CD14-positive monocyte (primary cell): ENCODE results near the gene TMEM40. TPM values are rescaled to one million over a fixed set of nuclear protein-coding genes. Genes with fewer than 3 reads are reported as not detected.

Experiments
- DNase-seq, 3 donors: peaks; one replicate each; pipeline ENCODE4 v3.0.0-alpha.2; 2011 to 2022
- H2AFZ ChIP-seq: 2 replicates; pipeline ENCODE4 v1.6.0; 2012; ENCODE audit warnings: mild to moderate bottlenecking, low read depth, low read length, inconsistent platforms; ENCODE audit not compliant: insufficient read depth, poor library complexity, severe bottlenecking
- H3K27ac ChIP-seq, 2 donors: 1 replicate in 1 of 2; 2 replicates in 1 of 2; pipeline ENCODE4 v1.5.1; 2012 to 2013; ENCODE audit warnings: low read length in 2 of 2, control low read depth in 1 of 2, inconsistent platforms in 1 of 2, low read depth in 1 of 2, mild to moderate bottlenecking in 1 of 2
- H3K27me3 ChIP-seq, 2 donors: one replicate each; pipeline versions ENCODE4 v1.6.0 to v1.6.1; 2011 to 2013; ENCODE audit warnings: low read length in 2 of 2; ENCODE audit not compliant: control insufficient read depth in 2 of 2, insufficient read depth in 2 of 2
- H3K36me3 ChIP-seq, 2 donors: replicated peaks in 1 of 2; 1 replicate in 1 of 2; 2 replicates in 1 of 2; pipeline versions ENCODE4 v1.5.1 to v1.6.1; 2012 to 2013; ENCODE audit warnings: low read length in 2 of 2, control low read depth in 1 of 2, inconsistent platforms in 1 of 2, mild to moderate bottlenecking in 1 of 2; ENCODE audit not compliant: insufficient read depth in 2 of 2, control insufficient read depth in 1 of 2
- H3K4me1 ChIP-seq, 2 donors: 1 replicate in 1 of 2; 2 replicates in 1 of 2; pipeline versions ENCODE4 v1.5.1 to v1.6.1; 2012 to 2013; ENCODE audit warnings: low read length in 2 of 2, control low read depth in 1 of 2, inconsistent platforms in 1 of 2, mild to moderate bottlenecking in 1 of 2, moderate library complexity in 1 of 2; ENCODE audit not compliant: insufficient read depth in 2 of 2, control insufficient read depth in 1 of 2
- H3K4me2 ChIP-seq: replicated peaks from 2 replicates; pipeline ENCODE3; 2012; ENCODE audit warnings: low read length, moderate library complexity, mild to moderate bottlenecking; ENCODE audit not compliant: poor library complexity, severe bottlenecking; ENCODE audit errors: extremely low read depth
- H3K4me3 ChIP-seq, 3 experiments: fragments of 200-600 bp in 1 of 3; sonication (generic) in 1 of 3; replicated peaks in 1 of 3; 1 replicate in 2 of 3; 2 replicates in 1 of 3; pipeline ENCODE4 v1.5.1; 2011 to 2013; ENCODE audit warnings: low read length in 3 of 3, mild to moderate bottlenecking in 3 of 3, control low read depth in 2 of 3, low read depth in 2 of 3, inconsistent platforms in 1 of 3, moderate library complexity in 1 of 3
- H3K79me2 ChIP-seq: 2 replicates; pipeline ENCODE4 v1.6.0; 2012; ENCODE audit warnings: mild to moderate bottlenecking, control low read depth, inconsistent platforms, low read length, moderate library complexity; ENCODE audit not compliant: insufficient read depth
- H3K9ac ChIP-seq: 2 replicates; pipeline ENCODE4 v1.6.0; 2017; ENCODE audit warnings: low read length, mild to moderate bottlenecking; ENCODE audit not compliant: insufficient read depth, poor library complexity, severe bottlenecking
- H3K9me3 ChIP-seq, 2 donors: replicated peaks in 1 of 2; 1 replicate in 1 of 2; 2 replicates in 1 of 2; pipeline versions ENCODE4 v1.5.1 to v1.6.1; 2012 to 2013; ENCODE audit warnings: low read length in 2 of 2, control low read depth in 1 of 2; ENCODE audit not compliant: control insufficient read depth in 1 of 2, insufficient read depth in 1 of 2
- H4K20me1 ChIP-seq: 2 replicates; pipeline ENCODE4 v1.6.0; 2012; ENCODE audit warnings: mild to moderate bottlenecking, low read length, control low read depth, moderate library complexity; ENCODE audit not compliant: insufficient read depth
- H3K27ac Mint-ChIP-seq, 7 donors: one replicate each; pipeline ENCODE4 v1.8.0; 2020; ENCODE audit warnings: mild to moderate bottlenecking in 7 of 7, mixed read lengths in 7 of 7, moderate library complexity in 6 of 7, inconsistent platforms in 2 of 7
- H3K27me3 Mint-ChIP-seq, 3 donors: one replicate each; pipeline ENCODE4 v1.8.0; 2021 to 2022; ENCODE audit warnings: low read depth in 3 of 3, mild to moderate bottlenecking in 3 of 3, mixed read lengths in 3 of 3, moderate library complexity in 3 of 3, inconsistent platforms in 1 of 3
- H3K36me3 Mint-ChIP-seq, 2 donors: one replicate each; pipeline ENCODE4 v1.8.0; 2020; ENCODE audit warnings: mixed read lengths in 2 of 2, inconsistent platforms in 1 of 2, mild to moderate bottlenecking in 1 of 2
- H3K4me1 Mint-ChIP-seq: one replicate; pipeline ENCODE4 v1.8.0; 2020; ENCODE audit warnings: mild to moderate bottlenecking, mixed read lengths
- H3K4me3 Mint-ChIP-seq, 2 donors: one replicate each; pipeline ENCODE4 v1.8.0; 2020; ENCODE audit warnings: mild to moderate bottlenecking in 2 of 2, mixed read lengths in 2 of 2, moderate library complexity in 1 of 2
- H3K9me3 Mint-ChIP-seq, 7 donors: one replicate each; pipeline ENCODE4 v1.8.0; 2020 to 2022; ENCODE audit warnings: mixed read lengths in 7 of 7, mild to moderate bottlenecking in 6 of 7, moderate library complexity in 6 of 7, inconsistent platforms in 2 of 7
- CTCF ChIP-seq: fragments of 200-600 bp; IDR thresholded peaks from one replicate; pipeline ENCODE4 v1.8.0; 2022; ENCODE audit warnings: antibody characterized with exemption, mild to moderate bottlenecking
- WGBS: methylation state at CpG from one replicate; pipeline ENCODE4 v1.1.5; 2013; ENCODE audit warnings: missing lambda C conversion rate; ENCODE audit not compliant: insufficient coverage; 5-methylcytosine and 5-hydroxymethylcytosine counted together
- intact Hi-C, 2 donors: fragments of 100-400 bp; cut with micrococcal nuclease; formaldehyde crosslinking; loops; one replicate each; pipeline versions ENCODE4 v1.15.0 to v1.15.1; 2023
- polyA plus RNA-seq, 3 donors: library from polyadenylated mRNA; depleted of rRNA in 1 of 3; unstranded in 2 of 3; stranded (reverse) in 1 of 3; fragments of 300-500 nt in 2 of 3; fragments of >200 nt in 1 of 3; fragmentation: Illumina TruSeq in 2 of 3; gene quantifications; 1 replicate in 2 of 3; 2 replicates in 1 of 3; pipeline ENCODE4 v1.2.3, GENCODE V29; 2012 to 2021

The TMEM40 gene
- polyA plus RNA-seq, 3 donors = 0.92 TPM; not detected in 2

GRCh38 chr3:12769761-12770160 is 10.7 kb upstream of the TMEM40 start:
- no peak overlapping the region for H3K4me3 Mint-ChIP-seq
- no peaks in the 10 kb centered on the region for H3K9me3 ChIP-seq
- no peak overlapping the region for H3K9ac ChIP-seq
- no peaks in the 10 kb centered on the region for H3K79me2 ChIP-seq
- peaks cover 3% of the 10 kb centered on the region for H3K4me1 Mint-ChIP-seq
- H3K4me1 ChIP-seq = no peaks in the 10 kb centered on the region
- H2AFZ ChIP-seq = no peak overlapping the region
- H3K36me3 Mint-ChIP-seq = no peaks in the 10 kb centered on the region
- H3K27ac Mint-ChIP-seq = no peak overlapping the region
- intact Hi-C loops = no loop called here
- no peaks in the 10 kb centered on the region for H4K20me1 ChIP-seq
- H3K27ac ChIP-seq = no peak overlapping the region
- WGBS = 83% methylated on average over 1 of the region's 2 CpGs
- TF ChIP-seq CTCF = no peak
- no peaks in the 10 kb centered on the region for H3K36me3 ChIP-seq
- H3K27me3 Mint-ChIP-seq = peaks cover 0 to 8% (median 4%) of the 10 kb centered on the region in 3 donors
- H3K9me3 Mint-ChIP-seq = no peaks in the 10 kb centered on the region
- H3K27me3 ChIP-seq = no peaks in the 10 kb centered on the region
- H3K4me3 ChIP-seq = no peak overlapping the region
- no peak for DNase-seq
- no peak overlapping the region for H3K4me2 ChIP-seq

- Mint-ChIP-seq H3K27ac (no peak overlapping the region), H3K36me3 (no peaks in the 10 kb centered on the region), H3K27me3 (peaks cover 0 to 8% (median 4%) of the 10 kb centered on the region in 3 donors), H3K4me1 (peaks cover 3% of the 10 kb centered on the region), H3K9me3 (no peaks in the 10 kb centered on the region), H3K4me3 (no peak overlapping the region)
- Histone ChIP-seq H2AFZ (no peak overlapping the region), H3K4me1 (no peaks in the 10 kb centered on the region), H3K27me3 (no peaks in the 10 kb centered on the region), H3K9me3 (no peaks in the 10 kb centered on the region), H3K9ac (no peak overlapping the region), H3K27ac (no peak overlapping the region), H3K4me3 (no peak overlapping the region), H3K4me2 (no peak overlapping the region), H3K36me3 (no peaks in the 10 kb centered on the region), H3K79me2 (no peaks in the 10 kb centered on the region), H4K20me1 (no peaks in the 10 kb centered on the region)
- intact Hi-C loops = no loop called here
- WGBS = 93% methylated on average over 35 of the region's 54 CpGs
- TF ChIP-seq CTCF = no peak
- no peak for DNase-seq
These were observed 9.8 kb upstream of the TMEM40 start for GRCh38 chr3:12768579-12769527.
